Neuron (in vitro differentiated cells): ENCODE data around the gene CCDC183.

ENCODE experiments used
- H2AFZ ChIP-seq: one replicate; pipeline ENCODE4 v1.6.1; 2013; ENCODE audit warnings: low read depth, mild to moderate bottlenecking, inconsistent platforms, low read length, moderate library complexity
- H3K27me3 ChIP-seq: one replicate; pipeline ENCODE4 v1.6.1; 2013; ENCODE audit warnings: low read length; ENCODE audit not compliant: insufficient read depth
- H3K36me3 ChIP-seq: one replicate; pipeline ENCODE4 v1.6.1; 2013; ENCODE audit warnings: low read length; ENCODE audit not compliant: insufficient read depth
- H3K4me1 ChIP-seq: one replicate; pipeline ENCODE4 v1.6.1; 2013; ENCODE audit warnings: low read length; ENCODE audit not compliant: insufficient read depth
- H3K4me3 ChIP-seq: 2 replicates; pipeline ENCODE4 v1.5.1; 2013; ENCODE audit warnings: mild to moderate bottlenecking, low read length, moderate library complexity
- H3K9me3 ChIP-seq: one replicate; pipeline ENCODE4 v1.6.1; 2013; ENCODE audit warnings: low read length

The CCDC183 gene

GRCh38 chr9:136796238-136796774, at the start of gene CCDC183:
TSS of gene CCDC183 (plus strand) at chr9:136796338. CDS start at chr9:136796398, 60 bp downstream.
- Histone ChIP-seq H3K4me3 (no peak within 1 kb of the TSS), H2AFZ (no peak within 1 kb of the TSS), H3K36me3 (peaks cover 13% of the 10 kb centered on the region), H3K27me3 (no peaks in the 10 kb centered on the region), H3K9me3 (no peaks in the 10 kb centered on the region), H3K4me1 (peaks cover 31% of the 10 kb centered on the region)

- Histone ChIP-seq H2AFZ (no peak overlapping the region), H3K4me1 (peaks cover 5% of the 10 kb centered on the region), H3K4me3 (no peak overlapping the region), H3K36me3 (no peaks in the 10 kb centered on the region), H3K27me3 (peaks cover 28% of the 10 kb centered on the region), H3K9me3 (peaks cover under 1% of the 10 kb centered on the region)
These were observed 49.5 kb upstream of the CCDC183 start for GRCh38 chr9:136746621-136747020.

- Histone ChIP-seq H3K4me1 (peaks cover 5% of the 10 kb centered on the region), H3K4me3 (no peak overlapping the region), H3K36me3 (no peaks in the 10 kb centered on the region), H2AFZ (no peak overlapping the region), H3K9me3 (peaks cover 7% of the 10 kb centered on the region), H3K27me3 (peaks cover 21% of the 10 kb centered on the region)
These were observed 48.7 kb upstream of the CCDC183 start for GRCh38 chr9:136747161-136748060.

- Histone ChIP-seq H3K9me3 (peaks cover 7% of the 10 kb centered on the region), H3K36me3 (no peaks in the 10 kb centered on the region), H3K27me3 (peaks cover 16% of the 10 kb centered on the region), H3K4me3 (no peak within 1 kb of the TSS), H3K4me1 (no peaks in the 10 kb centered on the region), H2AFZ (no peak within 1 kb of the TSS)
These were observed 47.9 kb upstream of the CCDC183 start, which contains the start of gene LCN6 for GRCh38 chr9:136748201-136748600. TSS of gene LCN6 (minus strand) at chr9:136748525. CDS start at chr9:136748483, 42 bp downstream.

- Histone ChIP-seq H3K36me3 (no peaks in the 10 kb centered on the region), H3K27me3 (peaks cover 15% of the 10 kb centered on the region), H3K4me3 (no peak overlapping the region), H2AFZ (no peak overlapping the region), H3K4me1 (no peaks in the 10 kb centered on the region), H3K9me3 (peaks cover 7% of the 10 kb centered on the region)
These were observed 47.2 kb upstream of the CCDC183 start for GRCh38 chr9:136748666-136749611.

- Histone ChIP-seq H3K36me3 (no peaks in the 10 kb centered on the region), H3K4me1 (no peaks in the 10 kb centered on the region), H3K4me3 (no peak overlapping the region), H3K27me3 (peaks cover 13% of the 10 kb centered on the region), H3K9me3 (peaks cover 7% of the 10 kb centered on the region), H2AFZ (no peak overlapping the region)
These were observed 45.6 kb upstream of the CCDC183 start for GRCh38 chr9:136750526-136750925.

- peaks cover 11% of the 10 kb centered on the region for H3K27me3 ChIP-seq
- H3K4me3 ChIP-seq: no peak overlapping the region
- H3K36me3 ChIP-seq: no peaks in the 10 kb centered on the region
- peaks cover 7% of the 10 kb centered on the region for H3K9me3 ChIP-seq
- H3K4me1 ChIP-seq: no peaks in the 10 kb centered on the region
- no peak overlapping the region for H2AFZ ChIP-seq
These were observed 44.9 kb upstream of the CCDC183 start for GRCh38 chr9:136751244-136751643.

GRCh38 chr9:136751814-136752213, 44.3 kb upstream of the CCDC183 start:
- Histone ChIP-seq H3K4me1 (no peaks in the 10 kb centered on the region), H3K27me3 (peaks cover 11% of the 10 kb centered on the region), H3K36me3 (no peaks in the 10 kb centered on the region), H3K9me3 (peaks cover 7% of the 10 kb centered on the region), H3K4me3 (no peak overlapping the region), H2AFZ (no peak overlapping the region)

GRCh38 chr9:136753371-136754058, 42.6 kb upstream of the CCDC183 start:
- Histone ChIP-seq H2AFZ (no peak overlapping the region), H3K9me3 (peaks cover 7% of the 10 kb centered on the region), H3K4me1 (no peaks in the 10 kb centered on the region), H3K36me3 (no peaks in the 10 kb centered on the region), H3K4me3 (no peak overlapping the region), H3K27me3 (peaks cover 11% of the 10 kb centered on the region)

GRCh38 chr9:136754059-136754572, 42.0 kb upstream of the CCDC183 start:
- H3K27me3 ChIP-seq: peaks cover 7% of the 10 kb centered on the region
- no peak overlapping the region for H2AFZ ChIP-seq
- no peak overlapping the region for H3K4me3 ChIP-seq
- no peaks in the 10 kb centered on the region for H3K4me1 ChIP-seq
- no peaks in the 10 kb centered on the region for H3K36me3 ChIP-seq
- H3K9me3 ChIP-seq: peaks cover 7% of the 10 kb centered on the region

GRCh38 chr9:136754626-136755301, 41.4 kb upstream of the CCDC183 start:
- H3K27me3 ChIP-seq: peaks cover 3% of the 10 kb centered on the region
- H3K36me3 ChIP-seq: no peaks in the 10 kb centered on the region
- no peak overlapping the region for H3K4me3 ChIP-seq
- H3K9me3 ChIP-seq: peaks cover 7% of the 10 kb centered on the region
- no peaks in the 10 kb centered on the region for H3K4me1 ChIP-seq
- H2AFZ ChIP-seq: no peak overlapping the region
